Effector memory CD4-positive, alpha-beta T cell (primary cell): ENCODE measurements around the gene TAS2R5.
"Not testable (repeated sequence)": the region's sequence is repeated elsewhere in the genome, so short reads cannot be mapped to it uniquely, and the experiment has no call there.

Source experiments
- DNase-seq, 3 donors: peaks; one replicate each; pipeline ENCODE4 v3.0.0-alpha.2; 2020
- H3K27ac ChIP-seq: 2 replicates; pipeline ENCODE4 v1.7.0; 2013; ENCODE audit warnings: mild to moderate bottlenecking, low read length, moderate library complexity; ENCODE audit not compliant: insufficient read depth, poor library complexity, severe bottlenecking
- H3K27me3 ChIP-seq: replicated peaks from 2 replicates; pipeline ENCODE4 v1.7.0; 2013; ENCODE audit warnings: mild to moderate bottlenecking, low read length; ENCODE audit not compliant: insufficient read depth, control insufficient read depth, poor library complexity, severe bottlenecking
- H3K36me3 ChIP-seq: 2 replicates; pipeline ENCODE4 v1.7.0; 2013; ENCODE audit warnings: mild to moderate bottlenecking, low read length, moderate library complexity; ENCODE audit not compliant: control insufficient read depth, insufficient read depth
- H3K4me1 ChIP-seq: 2 replicates; pipeline ENCODE4 v1.7.0; 2013; ENCODE audit warnings: low read length, mild to moderate bottlenecking; ENCODE audit not compliant: control insufficient read depth, insufficient read depth, poor library complexity, severe bottlenecking
- H3K4me3 ChIP-seq: 2 replicates; pipeline ENCODE4 v1.7.0; 2013; ENCODE audit warnings: low read length, low read depth, mild to moderate bottlenecking; ENCODE audit not compliant: insufficient read depth, poor library complexity, severe bottlenecking
- H3K9me3 ChIP-seq: 2 replicates; pipeline ENCODE4 v1.7.0; 2013; ENCODE audit warnings: mild to moderate bottlenecking, low read length, moderate library complexity; ENCODE audit not compliant: control insufficient read depth

Gene TAS2R5

DNA sequence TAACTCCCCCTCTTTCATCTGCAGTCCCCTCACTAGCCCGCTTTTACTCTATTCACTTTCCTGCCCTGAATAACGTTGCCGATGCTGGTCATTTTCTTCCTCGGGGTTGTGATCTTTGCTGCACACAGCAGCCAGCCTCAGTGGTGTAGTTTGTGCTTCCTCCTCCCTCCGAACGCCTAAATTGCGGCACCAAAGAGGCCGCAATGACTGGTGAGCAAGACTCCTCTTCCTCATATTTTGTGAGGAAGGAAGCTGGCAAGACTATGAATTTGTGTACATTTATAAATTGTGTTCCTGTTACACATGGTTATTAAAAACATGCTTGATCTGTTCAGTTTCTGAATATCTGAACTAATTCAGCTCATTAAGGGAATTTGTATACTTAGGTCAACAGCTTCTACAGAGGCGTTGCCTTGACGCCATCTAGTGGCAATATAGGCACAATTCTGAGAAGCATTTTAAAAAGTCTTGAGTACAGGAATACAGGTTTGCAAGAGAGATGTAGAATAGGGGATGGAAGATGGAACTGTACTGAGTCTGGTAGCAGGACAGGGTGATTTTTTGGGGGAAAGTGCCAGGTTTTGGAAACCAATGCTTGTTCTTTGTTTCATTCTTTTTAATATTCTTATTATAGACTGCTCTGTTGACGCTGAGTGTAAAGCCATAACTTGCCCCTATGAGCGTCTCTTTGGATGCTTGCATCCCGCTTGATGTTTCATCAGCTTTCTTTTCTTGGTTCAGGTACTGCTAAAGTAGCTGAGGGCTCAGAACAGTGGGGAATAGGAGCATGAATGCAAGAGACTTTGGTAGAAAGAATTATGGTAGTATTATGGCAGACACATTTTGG is 4.1 kb upstream of the TAS2R5 start:
- no peak for DNase-seq
- H3K27ac ChIP-seq = no peak overlapping the region

GRCh38 chr7:141788296-141788695 is 1.7 kb upstream of the TAS2R5 start:
- Histone ChIP-seq H3K4me1 (no peaks in the 10 kb centered on the region), H3K27ac (no peak overlapping the region), H3K27me3 (no peaks in the 10 kb centered on the region), H3K4me3 (no peak overlapping the region), H3K36me3 (no peaks in the 10 kb centered on the region), H3K9me3 (no peaks in the 10 kb centered on the region)
- no peak for DNase-seq

More for the DNA sequence above, 4.1 kb upstream of the TAS2R5 start:
- H3K4me1 ChIP-seq = no peaks in the 10 kb centered on the region
- no peak overlapping the region for H3K4me3 ChIP-seq
- no peaks in the 10 kb centered on the region for H3K27me3 ChIP-seq
- no peaks in the 10 kb centered on the region for H3K36me3 ChIP-seq
- H3K9me3 ChIP-seq = no peaks in the 10 kb centered on the region

- Histone ChIP-seq H3K9me3 (no peaks in the 10 kb centered on the region), H3K4me3 (no peak overlapping the region), H3K36me3 (no peaks in the 10 kb centered on the region), H3K4me1 (no peaks in the 10 kb centered on the region), H3K27me3 (no peaks in the 10 kb centered on the region), H3K27ac (no peak overlapping the region)
- DNase-seq = no peak
Observed at GRCh38 chr7:141792526-141792925, 2.5 kb downstream of the TAS2R5 start.

DNA sequence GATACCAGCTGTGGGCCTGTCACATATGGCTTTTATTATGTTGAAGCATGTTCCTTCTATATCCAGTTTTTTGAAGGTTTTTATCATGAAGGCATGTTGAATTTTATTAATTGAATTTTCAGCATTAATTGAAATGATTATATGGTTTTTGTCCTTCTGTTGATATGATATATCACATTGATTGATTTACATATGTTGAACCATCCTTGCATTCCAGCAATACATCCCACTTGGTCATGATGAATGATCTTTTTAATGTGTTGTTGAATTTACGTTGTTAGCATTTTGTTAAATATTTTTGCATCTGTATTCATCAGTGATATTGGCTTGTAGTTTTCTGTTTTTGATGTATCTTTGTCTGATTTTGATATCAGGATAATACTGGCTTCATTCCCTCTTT is 30.1 kb downstream of the TAS2R5 start:
- no peaks in the 10 kb centered on the region for H3K4me1 ChIP-seq
- H3K36me3 ChIP-seq = no peaks in the 10 kb centered on the region
- H3K9me3 ChIP-seq = peaks cover 8% of the 10 kb centered on the region
- H3K4me3 ChIP-seq = no peak overlapping the region
- no peak for DNase-seq
- H3K27me3 ChIP-seq = no peaks in the 10 kb centered on the region
- H3K27ac ChIP-seq = no peak overlapping the region

DNA sequence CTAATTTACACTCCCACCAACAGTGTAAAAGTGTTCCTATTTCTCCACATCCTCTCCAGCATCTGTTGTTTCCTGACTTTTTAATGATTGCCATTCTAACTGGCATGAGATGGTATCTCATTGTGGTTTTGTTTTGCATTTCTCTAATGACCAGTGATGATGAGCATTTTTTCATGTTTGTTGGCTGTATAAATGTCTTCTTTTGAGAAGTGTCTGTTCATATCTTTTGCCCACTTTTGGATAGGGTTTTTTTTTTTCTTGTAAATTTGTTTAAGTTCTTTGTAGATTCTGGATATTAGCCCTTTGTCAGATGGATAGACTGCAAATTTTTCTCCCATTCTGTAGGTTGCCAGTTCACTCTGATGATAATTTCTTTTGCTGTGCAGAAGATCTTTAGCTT is 32.4 kb downstream of the TAS2R5 start:
- not testable (repeated sequence) for H3K4me3 ChIP-seq, H3K27me3 ChIP-seq, H3K4me1 ChIP-seq, DNase-seq, H3K36me3 ChIP-seq, H3K9me3 ChIP-seq, H3K27ac ChIP-seq

- no peaks in the 10 kb centered on the region for H3K36me3 ChIP-seq
- DNase-seq = no peak
- no peaks in the 10 kb centered on the region for H3K27me3 ChIP-seq
- no peaks in the 10 kb centered on the region for H3K4me1 ChIP-seq
- H3K9me3 ChIP-seq = no peaks in the 10 kb centered on the region
- no peak overlapping the region for H3K27ac ChIP-seq
- no peak overlapping the region for H3K4me3 ChIP-seq
Observed at GRCh38 chr7:141837683-141838082, 47.7 kb downstream of the TAS2R5 start.

DNA sequence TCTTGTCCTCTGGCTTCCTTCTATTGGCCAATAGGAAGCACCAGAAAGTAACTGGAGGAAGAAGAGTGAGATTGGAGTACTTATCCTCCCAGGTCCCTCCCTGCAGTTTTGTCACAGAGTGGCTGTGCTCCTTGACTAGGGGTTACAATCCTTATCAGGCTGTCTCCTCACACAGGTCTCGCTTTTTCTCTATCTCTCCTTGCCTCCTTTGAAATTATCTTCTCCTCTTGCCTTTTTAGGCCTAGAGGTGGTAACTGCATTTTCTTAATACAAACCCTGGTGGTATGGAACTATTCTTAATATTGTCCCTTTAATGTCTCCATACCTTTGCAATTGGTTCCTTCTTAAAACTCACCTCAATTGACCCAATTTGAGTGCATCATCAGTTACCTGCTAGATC is 48.6 kb downstream of the TAS2R5 start:
- Histone ChIP-seq H3K4me1 (no peaks in the 10 kb centered on the region), H3K4me3 (no peak overlapping the region), H3K36me3 (no peaks in the 10 kb centered on the region), H3K9me3 (no peaks in the 10 kb centered on the region), H3K27me3 (no peaks in the 10 kb centered on the region), H3K27ac (no peak overlapping the region)
- no peak for DNase-seq

DNA sequence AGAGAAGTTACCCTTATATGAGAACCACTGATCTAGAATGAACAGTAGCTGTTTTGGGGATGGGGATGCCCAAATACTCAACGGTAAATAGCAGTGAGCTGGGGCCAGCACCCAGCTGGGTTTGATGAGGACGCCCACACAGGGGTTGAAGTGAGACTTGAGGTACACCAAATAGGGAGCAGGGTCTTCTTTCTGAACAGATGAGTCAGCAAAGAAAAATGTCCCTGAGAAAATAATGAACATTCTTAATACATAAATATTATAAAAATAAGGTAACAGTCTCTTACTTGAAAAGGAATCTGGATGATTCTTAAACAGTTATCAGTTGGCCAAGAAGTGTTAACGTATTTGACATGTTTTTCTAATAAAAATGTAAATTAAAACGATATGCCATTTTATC is 49.2 kb downstream of the TAS2R5 start:
- Histone ChIP-seq H3K27ac (no peak overlapping the region), H3K9me3 (no peaks in the 10 kb centered on the region), H3K4me1 (no peaks in the 10 kb centered on the region), H3K4me3 (no peak overlapping the region), H3K36me3 (no peaks in the 10 kb centered on the region), H3K27me3 (no peaks in the 10 kb centered on the region)
- DNase-seq = no peak

DNA sequence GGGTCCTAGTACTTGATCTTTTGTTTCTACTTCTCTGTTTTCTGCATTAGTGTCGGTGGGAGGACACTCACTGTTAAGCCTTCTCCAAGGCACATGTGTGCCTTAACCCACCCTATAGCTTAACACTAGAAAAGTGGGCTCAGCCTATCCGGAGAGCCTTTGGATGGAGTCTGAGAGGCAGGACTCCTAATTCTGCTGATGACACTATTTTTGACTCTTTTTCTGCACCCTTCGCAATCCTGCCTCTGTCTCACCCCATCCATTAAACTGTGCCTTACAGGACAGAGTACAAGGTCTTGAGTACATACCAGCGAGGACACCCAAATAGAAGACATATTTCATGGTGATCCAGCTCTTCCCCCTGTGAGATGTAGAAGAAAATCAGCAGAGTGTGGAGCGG is 50.7 kb downstream of the TAS2R5 start:
- H3K27ac ChIP-seq = no peak overlapping the region
- no peaks in the 10 kb centered on the region for H3K27me3 ChIP-seq
- no peaks in the 10 kb centered on the region for H3K36me3 ChIP-seq
- no peaks in the 10 kb centered on the region for H3K9me3 ChIP-seq
- H3K4me3 ChIP-seq = no peak overlapping the region
- no peak for DNase-seq
- H3K4me1 ChIP-seq = no peaks in the 10 kb centered on the region
